H1 (cell line): ENCODE results near the gene TMEM254. TPM values are rescaled to one million over a fixed set of nuclear protein-coding genes. Genes with fewer than 3 reads are reported as not detected.

Source experiments
- CTBP2 ChIP-seq: IDR thresholded peaks from 2 replicates; pipeline ENCODE4 v1.7.0; 2011; ENCODE audit warnings: borderline replicate concordance, mild to moderate bottlenecking, moderate library complexity, mixed read lengths, low read length; ENCODE audit not compliant: insufficient read depth, insufficient read length
- polyA plus RNA-seq, 7 experiments: library from polyadenylated mRNA; depleted of rRNA in 3 of 7; stranded (reverse) in 5 of 7; unstranded in 2 of 7; fragments of >200 nt in 5 of 7; fragments of 200-250 nt in 2 of 7; gene quantifications; 1 replicate in 5 of 7; 2 replicates in 1 of 7; 4 replicates in 1 of 7; pipeline versions ENCODE4 v1.2.1 to v1.2.3, GENCODE V29; 2011 to 2013; ENCODE audit warnings: missing spikeins in 2 of 7, mixed read lengths in 2 of 7
- total RNA-seq: library from RNA; stranded (reverse); fragmentation: NEBNext Ultra II Directional; extraction: Animal tissue kit (Norgen Biotek cat#: 25700); gene quantifications from 2 replicates; pipeline ENCODE4 v1.2.1, GENCODE V29; 2021
- TF ChIP-seq, protein P1 (sequence below): IDR thresholded peaks from 2 replicates; pipeline ENCODE4 v1.6.1; 2012; ENCODE audit warnings: low read length, inconsistent platforms

The TMEM254 gene
- total and polyA plus RNA-seq, 2 of the 8 experiments (the other 6 are each of a cell fraction or from before 2014, with no cell fraction given): 26.9 to 61.2 TPM

DNA sequence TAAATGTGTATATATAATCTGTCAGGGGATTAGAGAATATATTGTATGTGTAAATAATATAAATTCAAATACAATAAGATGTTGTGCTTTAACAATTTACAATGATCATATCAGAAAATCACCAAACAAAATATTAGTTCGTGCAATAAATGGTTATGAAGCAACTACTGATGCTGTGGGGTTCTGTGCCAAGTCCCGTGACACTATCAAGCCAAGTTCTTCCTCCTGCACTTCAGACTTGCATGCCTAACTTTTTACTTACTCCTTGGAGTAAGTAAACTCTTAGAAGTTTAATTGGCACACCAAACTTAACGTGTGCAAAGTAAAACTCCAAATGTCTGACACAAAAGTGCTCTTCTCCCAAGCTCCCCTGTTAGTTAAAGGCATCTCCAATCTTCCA, 26.5 kb upstream of the TMEM254 start (continued):
- TF ChIP-seq, protein P1, sequence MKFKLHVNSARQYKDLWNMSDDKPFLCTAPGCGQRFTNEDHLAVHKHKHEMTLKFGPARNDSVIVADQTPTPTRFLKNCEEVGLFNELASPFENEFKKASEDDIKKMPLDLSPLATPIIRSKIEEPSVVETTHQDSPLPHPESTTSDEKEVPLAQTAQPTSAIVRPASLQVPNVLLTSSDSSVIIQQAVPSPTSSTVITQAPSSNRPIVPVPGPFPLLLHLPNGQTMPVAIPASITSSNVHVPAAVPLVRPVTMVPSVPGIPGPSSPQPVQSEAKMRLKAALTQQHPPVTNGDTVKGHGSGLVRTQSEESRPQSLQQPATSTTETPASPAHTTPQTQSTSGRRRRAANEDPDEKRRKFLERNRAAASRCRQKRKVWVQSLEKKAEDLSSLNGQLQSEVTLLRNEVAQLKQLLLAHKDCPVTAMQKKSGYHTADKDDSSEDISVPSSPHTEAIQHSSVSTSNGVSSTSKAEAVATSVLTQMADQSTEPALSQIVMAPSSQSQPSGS: no peak
- no peak for TF ChIP-seq CTBP2
